Vagina (tissue), 2 donors: ENCODE measurements around the gene FOXO6. TPM values are rescaled to one million over a fixed set of nuclear protein-coding genes. Genes with fewer than 3 reads are reported as not detected.

Source experiments
- DNase-seq, 2 donors: peaks; one replicate each; pipeline ENCODE4 v3.0.0-alpha.2; 2017; ENCODE audit errors: extremely low spot score in 2 of 2
- H3K27ac ChIP-seq: fragments of 200-600 bp; sonication (generic); one replicate; pipeline ENCODE4 v1.5.1; 2019
- H3K27me3 ChIP-seq: fragments of 200-600 bp; sonication (generic); one replicate; pipeline ENCODE4 v1.5.1; 2019
- H3K36me3 ChIP-seq, 2 donors: fragments of 200-600 bp; sonication (generic); one replicate each; pipeline ENCODE4 v1.5.1; 2017 to 2019
- H3K4me1 ChIP-seq: fragments of 200-600 bp; sonication (generic); one replicate; pipeline ENCODE4 v1.5.1; 2019
- H3K4me3 ChIP-seq, 2 donors: fragments of 200-600 bp; sonication (generic); 1 replicate in 1 of 2; 2 replicates in 1 of 2; pipeline ENCODE4 v1.5.1; 2016 to 2019
- H3K9me3 ChIP-seq: fragments of 200-600 bp; sonication (generic); one replicate; pipeline ENCODE4 v1.5.1; 2019
- CTCF ChIP-seq, 3 experiments: fragments of 450-650 bp in 2 of 3; fragments of 200-600 bp in 1 of 3; sonication (generic) in 1 of 3; IDR thresholded peaks; one replicate each; pipeline ENCODE4 v1.5.1; 2017 to 2019; ENCODE audit warnings: antibody characterized with exemption in 3 of 3, mild to moderate bottlenecking in 2 of 3, moderate library complexity in 2 of 3
- POLR2A ChIP-seq, 2 donors: fragments of 450-650 bp; IDR thresholded peaks; one replicate each; pipeline ENCODE4 v1.6.1; 2017; ENCODE audit warnings: antibody characterized with exemption in 2 of 2, mild to moderate bottlenecking in 2 of 2, moderate library complexity in 2 of 2
- POLR2AphosphoS5 ChIP-seq, 2 donors: sonication (generic); formaldehyde crosslinking; IDR thresholded peaks; one replicate each; pipeline ENCODE4 v1.9.0; 2017; ENCODE audit warnings: antibody characterized with exemption in 2 of 2, mild to moderate bottlenecking in 2 of 2, low read depth in 1 of 2; ENCODE audit not compliant: insufficient read depth in 1 of 2
- intact Hi-C: fragments of 100-400 bp; cut with DNase I; formaldehyde crosslinking; loops from one replicate; pipeline ENCODE4 v1.15.1; 2023
- total RNA-seq: library from RNA; depleted of rRNA; stranded (reverse); fragments of >200 nt; gene quantifications from one replicate; pipeline ENCODE4 v1.2.3, GENCODE V29; 2016

FOXO6 gene
- total RNA-seq, 1 donor from 2014 or later = 1.7 TPM

- no peak for DNase-seq
- Histone ChIP-seq H3K4me3 (no peak overlapping the region), H3K36me3 (no peaks in the 10 kb centered on the region), H3K9me3 (no peaks in the 10 kb centered on the region), H3K4me1 (peaks cover 2% of the 10 kb centered on the region), H3K27ac (no peak overlapping the region), H3K27me3 (no peaks in the 10 kb centered on the region)
- TF ChIP-seq POLR2AphosphoS5 (IDR thresholded peaks at IDR 0.05; ENCODE audit: insufficient read depth in 1 of 2, low read depth in 1 of 2) (no peak), POLR2A (IDR thresholded peaks at IDR 0.05) (no peak)
- intact Hi-C loops = no loop called here
Measured at GRCh38 chr1:41399145-41399795, 38.0 kb downstream of the FOXO6 start.

GRCh38 chr1:41400225-41400624, 39.0 kb downstream of the FOXO6 start:
- no peak for DNase-seq
- Histone ChIP-seq H3K27ac (no peak overlapping the region), H3K9me3 (no peaks in the 10 kb centered on the region), H3K4me1 (peaks cover 8% of the 10 kb centered on the region), H3K36me3 (no peaks in the 10 kb centered on the region), H3K4me3 (no peak overlapping the region), H3K27me3 (no peaks in the 10 kb centered on the region)
- intact Hi-C loops = no loop called here
- TF ChIP-seq CTCF (IDR thresholded peaks at IDR 0.05) (no peak), POLR2A (IDR thresholded peaks at IDR 0.05) (no peak), POLR2AphosphoS5 (IDR thresholded peaks at IDR 0.05; ENCODE audit: insufficient read depth in 1 of 2, low read depth in 1 of 2) (no peak)

GRCh38 chr1:41401899-41402298, 40.7 kb downstream of the FOXO6 start:
- peaks cover 8% of the 10 kb centered on the region for H3K4me1 ChIP-seq
- H3K9me3 ChIP-seq = no peaks in the 10 kb centered on the region
- H3K4me3 ChIP-seq = no peak overlapping the region
- H3K27ac ChIP-seq = no peak overlapping the region
- TF ChIP-seq CTCF (IDR thresholded peaks at IDR 0.05) (no peak), POLR2AphosphoS5 (IDR thresholded peaks at IDR 0.05; ENCODE audit: insufficient read depth in 1 of 2, low read depth in 1 of 2) (no peak), POLR2A (IDR thresholded peaks at IDR 0.05) (no peak)
- H3K27me3 ChIP-seq = no peaks in the 10 kb centered on the region
- intact Hi-C loops = no loop called here
- no peaks in the 10 kb centered on the region for H3K36me3 ChIP-seq
- no peak for DNase-seq

GRCh38 chr1:41404308-41404761, 43.1 kb downstream of the FOXO6 start:
- no peaks in the 10 kb centered on the region for H3K27me3 ChIP-seq
- H3K36me3 ChIP-seq = no peaks in the 10 kb centered on the region
- TF ChIP-seq POLR2A (IDR thresholded peaks at IDR 0.05) = no peak
- no peak for TF ChIP-seq POLR2AphosphoS5 (IDR thresholded peaks at IDR 0.05; ENCODE audit: insufficient read depth in 1 of 2, low read depth in 1 of 2)
- TF ChIP-seq CTCF (IDR thresholded peaks at IDR 0.05) = no peak
- peaks cover 8% of the 10 kb centered on the region for H3K4me1 ChIP-seq
- no peak overlapping the region for H3K4me3 ChIP-seq
- no peak for DNase-seq
- H3K9me3 ChIP-seq = no peaks in the 10 kb centered on the region
- no peak overlapping the region for H3K27ac ChIP-seq
- intact Hi-C loops = no loop called here

- H3K4me1 ChIP-seq = peaks cover 8% of the 10 kb centered on the region
- DNase-seq = no peak
- H3K27ac ChIP-seq = no peak overlapping the region
- H3K9me3 ChIP-seq = no peaks in the 10 kb centered on the region
- H3K27me3 ChIP-seq = no peaks in the 10 kb centered on the region
- intact Hi-C loops = no loop called here
- TF ChIP-seq POLR2A (IDR thresholded peaks at IDR 0.05) (no peak), POLR2AphosphoS5 (IDR thresholded peaks at IDR 0.05; ENCODE audit: insufficient read depth in 1 of 2, low read depth in 1 of 2) (no peak), CTCF (IDR thresholded peaks at IDR 0.05) (no peak)
- H3K4me3 ChIP-seq = no peak overlapping the region
- no peaks in the 10 kb centered on the region for H3K36me3 ChIP-seq
Measured at GRCh38 chr1:41407664-41408252, 46.5 kb downstream of the FOXO6 start.
